Keratinocyte (primary cell): ENCODE data around the gene GLI2. TPM values are rescaled to one million over a fixed set of nuclear protein-coding genes. Genes with fewer than 3 reads are reported as not detected.

Experiments
- DNase-seq: peaks from one replicate; pipeline ENCODE4 v3.0.0-alpha.2; 2011; ENCODE audit warnings: low read depth, missing footprints, low spot score
- FAIRE-seq: peaks from 2 replicates; lab custom pipeline; 2011; peaks lifted over from hg19 to GRCh38; lab: Jason Lieb, UNC
- H2AFZ ChIP-seq: 2 replicates; pipeline ENCODE4 v1.6.0; 2012; ENCODE audit warnings: low read length, control low read depth, inconsistent platforms; ENCODE audit not compliant: control insufficient read depth
- H3K27ac ChIP-seq: 2 replicates; pipeline ENCODE4 v1.5.1; 2011; ENCODE audit warnings: low read length; ENCODE audit not compliant: control insufficient read depth, insufficient read depth
- H3K27me3 ChIP-seq: 3 replicates; pipeline ENCODE4 v1.6.0; 2011; ENCODE audit warnings: low read length; ENCODE audit not compliant: control insufficient read depth, insufficient read depth; ENCODE audit errors: extremely low read depth
- H3K36me3 ChIP-seq, 2 experiments: 2 replicates in 1 of 2; 3 replicates in 1 of 2; pipeline ENCODE4 v1.5.1; 2011; ENCODE audit warnings: low read length in 2 of 2, mild to moderate bottlenecking in 1 of 2; ENCODE audit not compliant: control insufficient read depth in 2 of 2, insufficient read depth in 2 of 2; ENCODE audit errors: extremely low read depth in 1 of 2
- H3K4me1 ChIP-seq: 3 replicates; pipeline ENCODE4 v1.5.1; 2011; ENCODE audit warnings: low read length; ENCODE audit not compliant: control insufficient read depth, insufficient read depth; ENCODE audit errors: extremely low read depth
- H3K4me2 ChIP-seq: 3 replicates; pipeline ENCODE4 v1.6.0; 2011; ENCODE audit warnings: low read depth, low read length; ENCODE audit not compliant: control insufficient read depth, insufficient read depth; ENCODE audit errors: extremely low read depth
- H3K4me3 ChIP-seq, 3 experiments: fragments of 200-600 bp in 1 of 3; sonication (generic) in 1 of 3; 2 replicates in 2 of 3; 3 replicates in 1 of 3; pipeline ENCODE4 v1.5.1; 2011 to 2016; ENCODE audit warnings: low read length in 3 of 3, mild to moderate bottlenecking in 3 of 3, control low read depth in 2 of 3, inconsistent platforms in 1 of 3, low read depth in 1 of 3, mixed read lengths in 1 of 3, mixed run types in 1 of 3, moderate library complexity in 1 of 3; ENCODE audit not compliant: control insufficient read depth in 2 of 3, insufficient read depth in 2 of 3; ENCODE audit errors: extremely low read depth in 1 of 3
- H3K79me2 ChIP-seq: 2 replicates; pipeline ENCODE4 v1.6.0; 2012; ENCODE audit warnings: low read length; ENCODE audit not compliant: control insufficient read depth, insufficient read depth
- H3K9ac ChIP-seq: 3 replicates; pipeline ENCODE4 v1.6.0; 2011; ENCODE audit warnings: low read length; ENCODE audit not compliant: control insufficient read depth, insufficient read depth; ENCODE audit errors: extremely low read depth
- H3K9me1 ChIP-seq: 3 replicates; pipeline ENCODE4 v1.6.0; 2011; ENCODE audit warnings: low read length; ENCODE audit not compliant: control insufficient read depth, insufficient read depth; ENCODE audit errors: extremely low read depth
- H3K9me3 ChIP-seq: 2 replicates; pipeline ENCODE4 v1.5.1; 2012; ENCODE audit warnings: low read depth, low read length; ENCODE audit not compliant: control insufficient read depth
- H4K20me1 ChIP-seq: 3 replicates; pipeline ENCODE4 v1.6.0; 2011; ENCODE audit warnings: low read length; ENCODE audit not compliant: control insufficient read depth, insufficient read depth; ENCODE audit errors: extremely low read depth
- CTCF ChIP-seq, 3 experiments: IDR thresholded peaks in 1 of 3; conservative IDR thresholded peaks in 1 of 3; optimal IDR thresholded peaks in 1 of 3; 2 replicates in 2 of 3; 3 replicates in 1 of 3; pipeline versions ENCODE3 to v1.5.1; 2011; ENCODE audit warnings: low read length in 3 of 3, mild to moderate bottlenecking in 3 of 3, moderate library complexity in 2 of 3, control low read depth in 1 of 3, inconsistent platforms in 1 of 3; ENCODE audit not compliant: insufficient read depth in 2 of 3; ENCODE audit errors: extremely low read depth in 1 of 3
- EZH2 ChIP-seq: IDR thresholded peaks from one replicate; pipeline ENCODE4 v1.6.1; 2012; ENCODE audit warnings: inconsistent platforms, mild to moderate bottlenecking, low read length, moderate library complexity
- dilution Hi-C: fragments of 300-500 bp; cut with MboI; formaldehyde crosslinking; loops from one replicate; pipeline ENCODE4 v1.7.0; 2020; ENCODE audit warnings: low sequenced_read_pairs; ENCODE audit not compliant: extremely low pct_ligation_motif_present
- polyA plus RNA-seq, 5 experiments: library from polyadenylated mRNA; depleted of rRNA in 3 of 5; stranded (reverse) in 3 of 5; stranded (forward) in 1 of 5; unstranded in 1 of 5; fragments of >200 nt; gene quantifications; 1 replicate in 1 of 5; 2 replicates in 3 of 5; 3 replicates in 1 of 5; pipeline versions ENCODE4 v1.2.1 to v1.2.3, GENCODE V29; 2011 to 2012; ENCODE audit warnings: missing spikeins in 2 of 5, low read depth in 1 of 5, low replicate concordance in 1 of 5

GLI2 gene
- polyA plus RNA-seq, 1 donor (not counting 4 experiments of a cell fraction or from before 2014, with no cell fraction given): 0.04 TPM

GRCh38 chr2:120711694-120712093 lies 24.0 kb upstream of the GLI2 start:
- no peak for TF ChIP-seq EZH2
- TF ChIP-seq CTCF (optimal IDR thresholded peaks at IDR 0.05 in 1 of 3, IDR thresholded peaks at IDR 0.05 in 1 of 3, conservative IDR thresholded peaks at IDR 0.05 in 1 of 3; ENCODE audit: extremely low read depth in 1 of 3, insufficient read depth in 2 of 3, low read length in 3 of 3): no peak
- FAIRE-seq (peak; percentile 87), DNase-seq (peak; percentile 28)
- Histone ChIP-seq H3K4me2 (no peak overlapping the region), H2AFZ (no peak overlapping the region), H3K9me1 (no peaks in the 10 kb centered on the region), H3K27ac (no peak overlapping the region), H3K79me2 (no peaks in the 10 kb centered on the region), H3K36me3 (no peaks in the 10 kb centered on the region), H3K9me3 (no peaks in the 10 kb centered on the region), H4K20me1 (no peaks in the 10 kb centered on the region), H3K4me3 (no peak overlapping the region), H3K9ac (no peak overlapping the region), H3K4me1 (peaks cover 20% of the 10 kb centered on the region), H3K27me3 (no peaks in the 10 kb centered on the region)
- dilution Hi-C loops: no loop called here

- Histone ChIP-seq H3K36me3 (no peaks in the 10 kb centered on the region), H3K4me1 (peaks cover 20% of the 10 kb centered on the region), H3K79me2 (no peaks in the 10 kb centered on the region), H2AFZ (no peak overlapping the region), H3K4me2 (no peak overlapping the region), H3K4me3 (no peak overlapping the region), H3K27ac (no peak overlapping the region), H3K27me3 (no peaks in the 10 kb centered on the region), H3K9ac (no peak overlapping the region), H3K9me1 (no peaks in the 10 kb centered on the region), H4K20me1 (no peaks in the 10 kb centered on the region), H3K9me3 (no peaks in the 10 kb centered on the region)
- TF ChIP-seq CTCF (optimal IDR thresholded peaks at IDR 0.05 in 1 of 3, IDR thresholded peaks at IDR 0.05 in 1 of 3, conservative IDR thresholded peaks at IDR 0.05 in 1 of 3; ENCODE audit: extremely low read depth in 1 of 3, insufficient read depth in 2 of 3, low read length in 3 of 3) (no peak), EZH2 (no peak)
- dilution Hi-C loops: no loop called here
- DNase-seq (peak; percentile 23), FAIRE-seq (no peak)
These were observed 23.4 kb upstream of the GLI2 start for GRCh38 chr2:120712180-120712681.
